ENCODE results near the gene C5AR2.
A peak's percentile ranks its signal among the peaks of the same experiment; 100 is the strongest.
"Not testable (repeated sequence)": the region's sequence is repeated elsewhere in the genome, so short reads cannot be mapped to it uniquely, and the experiment has no call there.

C5AR2 gene

GRCh38 chr19:47324502-47324901, 7.5 kb upstream of the C5AR2 start:
- TF ChIP-seq Cebpa-rat (IDR thresholded peaks at IDR 0.05): peak in 4 of 11 experiments; percentile 38 to 73 (median 70); a peak in 7 of 22 replicates
- peak overlapping the region in 7 of 11 experiments; percentile 11 to 99 (median 84); a peak in 12 of 22 replicates for H3K27ac ChIP-seq

GRCh38 chr19:47330466-47330869, 1.5 kb upstream of the C5AR2 start:
- Histone ChIP-seq H3K9me3 (replicated peaks in 1 of 11) (no peaks in the 10 kb centered on the region), H3K36me3 (no peaks in the 10 kb centered on the region), H3K27ac (peak overlapping the region in 6 of 11 experiments; percentile 21 to 98 (median 96); a peak in 11 of 22 replicates), H3K27me3 (peaks cover 0 to 4% (median 0%) of the 10 kb centered on the region in 11 experiments; a peak in 1 of 22 replicates), H4K20me1 (no peaks in the 10 kb centered on the region), H3K4me3 (0 out of 20 replicates have a peak overlapping the region, but pooled peaks of 1 of the 10 experiments have one; percentile 13), H3K4me1 (peaks cover 0 to 98% (median 13%) of the 10 kb centered on the region in 10 experiments; a peak in 14 of 20 replicates), H3K4me2 (peak overlapping the region in 7 of 11 experiments; percentile 33 to 84 (median 73); a peak in 12 of 22 replicates), H3K9ac (peak overlapping the region in 6 of 11 experiments; percentile 34 to 92 (median 84); a peak in 9 of 22 replicates)
- no peak for TF ChIP-seq Cebpa-rat (IDR thresholded peaks at IDR 0.05)

More at GRCh38 chr19:47324502-47324901, 7.5 kb upstream of the C5AR2 start:
- peak overlapping the region in 6 of 11 experiments; percentile 29 to 92 (median 68); a peak in 9 of 22 replicates for H3K9ac ChIP-seq
- H3K4me3 ChIP-seq: peak overlapping the region in 4 of 10 experiments; percentile 24 to 51 (median 40); a peak in 6 of 20 replicates
- peaks cover 0 to 30% (median 5%) of the 10 kb centered on the region in 11 experiments; a peak in 12 of 22 replicates for H3K9me3 ChIP-seq (replicated peaks in 1 of 11)
- peak overlapping the region in 10 of 11 experiments; percentile 18 to 98 (median 78); a peak in 18 of 22 replicates for H3K4me2 ChIP-seq
- H3K27me3 ChIP-seq: no peaks in the 10 kb centered on the region
- H3K4me1 ChIP-seq: peaks cover 0 to 100% (median 23%) of the 10 kb centered on the region in 10 experiments; a peak in 16 of 20 replicates
- peaks cover 0 to 23% (median 0%) of the 10 kb centered on the region in 11 experiments; a peak in 7 of 22 replicates for H3K36me3 ChIP-seq
- H4K20me1 ChIP-seq: no peaks in the 10 kb centered on the region

GRCh38 chr19:47331490-47331889, 485 bp upstream of the C5AR2 start:
- no peaks in the 10 kb centered on the region for H3K36me3 ChIP-seq
- H4K20me1 ChIP-seq: no peaks in the 10 kb centered on the region
- peaks cover 0 to 4% (median 0%) of the 10 kb centered on the region in 11 experiments; a peak in 1 of 22 replicates for H3K27me3 ChIP-seq
- peak overlapping the region in 4 of 11 experiments; percentile 80 to 92 (median 89); a peak in 6 of 22 replicates for H3K9ac ChIP-seq
- peak overlapping the region in 5 of 11 experiments; percentile 64 to 84 (median 79); a peak in 9 of 22 replicates for H3K4me2 ChIP-seq
- H3K4me1 ChIP-seq: peaks cover 6 to 98% (median 20%) of the 10 kb centered on the region in 10 experiments
- H3K27ac ChIP-seq: peak overlapping the region in 4 of 11 experiments; percentile 94 to 98 (median 98); a peak in 8 of 22 replicates
- no peaks in the 10 kb centered on the region for H3K9me3 ChIP-seq (replicated peaks in 1 of 11)
- no peak for TF ChIP-seq Cebpa-rat (IDR thresholded peaks at IDR 0.05)
- no peak overlapping the region for H3K4me3 ChIP-seq

GRCh38 chr19:47336765-47337718, 5.1 kb downstream of the C5AR2 start:
- Histone ChIP-seq H3K4me1 (peaks cover 10 to 60% (median 19%) of the 10 kb centered on the region in 10 experiments), H3K27ac (peak overlapping the region in 7 of 11 experiments; percentile 0 to 67 (median 48); a peak in 11 of 22 replicates), H3K9ac (peak overlapping the region in 1 of 11 experiments; percentile 41; a peak in 1 of 22 replicates), H3K4me2 (peak overlapping the region; percentile 53 to 86 (median 65))
- H3K9me3 ChIP-seq (replicated peaks in 1 of 11); H3K36me3 ChIP-seq; H3K4me3 ChIP-seq; H4K20me1 ChIP-seq; H3K27me3 ChIP-seq: not testable (repeated sequence)

- Histone ChIP-seq H3K27ac (no peak overlapping the region), H3K4me2 (no peak overlapping the region), H3K27me3 (no peaks in the 10 kb centered on the region), H3K9me3 (replicated peaks in 1 of 11) (no peaks in the 10 kb centered on the region), H4K20me1 (no peaks in the 10 kb centered on the region), H3K4me3 (no peak overlapping the region), H3K36me3 (peaks cover 0 to 10% (median 0%) of the 10 kb centered on the region in 11 experiments; a peak in 2 of 22 replicates), H3K9ac (no peak overlapping the region), H3K4me1 (peaks cover 10 to 38% (median 19%) of the 10 kb centered on the region in 10 experiments)
- TF ChIP-seq Cebpa-rat (IDR thresholded peaks at IDR 0.05): no peak
Observed at GRCh38 chr19:47339196-47339880, 7.4 kb downstream of the C5AR2 start.

- H3K4me2 ChIP-seq: no peak overlapping the region
- TF ChIP-seq Cebpa-rat (IDR thresholded peaks at IDR 0.05): peak in 4 of 11 experiments; percentile 15 to 58 (median 34); a peak in 3 of 22 replicates
- H4K20me1 ChIP-seq: no peaks in the 10 kb centered on the region
- no peak overlapping the region for H3K4me3 ChIP-seq
- no peaks in the 10 kb centered on the region for H3K9me3 ChIP-seq (replicated peaks in 1 of 11)
- no peaks in the 10 kb centered on the region for H3K27me3 ChIP-seq
- peaks cover 0 to 10% (median 0%) of the 10 kb centered on the region in 11 experiments; a peak in 2 of 22 replicates for H3K36me3 ChIP-seq
- no peak overlapping the region for H3K27ac ChIP-seq
- no peak overlapping the region for H3K9ac ChIP-seq
- H3K4me1 ChIP-seq: peaks cover 10 to 24% (median 19%) of the 10 kb centered on the region in 10 experiments
Observed at GRCh38 chr19:47340477-47341208, 8.7 kb downstream of the C5AR2 start.

- Histone ChIP-seq H3K4me3 (no peak overlapping the region), H3K27me3 (no peaks in the 10 kb centered on the region), H3K9ac (no peak overlapping the region), H3K36me3 (peaks cover 0 to 10% (median 0%) of the 10 kb centered on the region in 11 experiments; a peak in 2 of 22 replicates), H3K4me1 (peaks cover under 1 to 22% (median 12%) of the 10 kb centered on the region in 10 experiments; a peak in 19 of 20 replicates), H4K20me1 (no peaks in the 10 kb centered on the region), H3K4me2 (no peak overlapping the region), H3K9me3 (replicated peaks in 1 of 11) (no peaks in the 10 kb centered on the region), H3K27ac (no peak overlapping the region)
- no peak for TF ChIP-seq Cebpa-rat (IDR thresholded peaks at IDR 0.05)
Observed at GRCh38 chr19:47341734-47342133, 9.8 kb downstream of the C5AR2 start.
